ENCODE data around the gene FBXW7. TPM values are rescaled to one million over a fixed set of nuclear protein-coding genes. Genes with fewer than 3 reads are reported as not detected.

The FBXW7 gene
- total RNA-seq, 1 donor from 2014 or later: 21.0 TPM

GRCh38 chr4:152422817-152423320, 113.0 kb downstream of the FBXW7 start:
- Mint-ChIP-seq H3K4me1 (ENCODE audit: unreplicated experiment) (peaks cover 10% of the 10 kb centered on the region), H3K4me3 (ENCODE audit: unreplicated experiment) (no peak overlapping the region), H3K27me3 (ENCODE audit: unreplicated experiment) (no peaks in the 10 kb centered on the region), H3K9me3 (ENCODE audit: unreplicated experiment) (no peaks in the 10 kb centered on the region), H3K36me3 (ENCODE audit: unreplicated experiment) (peaks cover 2% of the 10 kb centered on the region), H3K27ac (ENCODE audit: unreplicated experiment) (no peak overlapping the region)
- DNase-seq (ENCODE audit: extremely low spot score, unreplicated experiment): no peak
- TF ChIP-seq CTCF (IDR thresholded peaks at IDR 0.05): no peak

GRCh38 chr4:152421576-152421975, 114.3 kb downstream of the FBXW7 start:
- DNase-seq (ENCODE audit: extremely low spot score, unreplicated experiment): no peak
- Mint-ChIP-seq H3K27me3 (ENCODE audit: unreplicated experiment) (no peaks in the 10 kb centered on the region), H3K4me3 (ENCODE audit: unreplicated experiment) (no peak overlapping the region), H3K36me3 (ENCODE audit: unreplicated experiment) (peaks cover 2% of the 10 kb centered on the region), H3K9me3 (ENCODE audit: unreplicated experiment) (no peaks in the 10 kb centered on the region), H3K27ac (ENCODE audit: unreplicated experiment) (no peak overlapping the region), H3K4me1 (ENCODE audit: unreplicated experiment) (peaks cover 13% of the 10 kb centered on the region)
- no peak for TF ChIP-seq CTCF (IDR thresholded peaks at IDR 0.05)

- Mint-ChIP-seq H3K36me3 (ENCODE audit: unreplicated experiment) (peaks cover 2% of the 10 kb centered on the region), H3K4me3 (ENCODE audit: unreplicated experiment) (no peak overlapping the region), H3K27me3 (ENCODE audit: unreplicated experiment) (no peaks in the 10 kb centered on the region), H3K4me1 (ENCODE audit: unreplicated experiment) (peaks cover 18% of the 10 kb centered on the region), H3K27ac (ENCODE audit: unreplicated experiment) (no peak overlapping the region), H3K9me3 (ENCODE audit: unreplicated experiment) (no peaks in the 10 kb centered on the region)
- no peak for DNase-seq (ENCODE audit: extremely low spot score, unreplicated experiment)
- TF ChIP-seq CTCF (IDR thresholded peaks at IDR 0.05): no peak
Measured at GRCh38 chr4:152419809-152420208, 116.1 kb downstream of the FBXW7 start.

- Mint-ChIP-seq H3K27ac (ENCODE audit: unreplicated experiment) (no peak overlapping the region), H3K9me3 (ENCODE audit: unreplicated experiment) (no peaks in the 10 kb centered on the region), H3K4me1 (ENCODE audit: unreplicated experiment) (peaks cover 13% of the 10 kb centered on the region), H3K4me3 (ENCODE audit: unreplicated experiment) (no peak overlapping the region), H3K27me3 (ENCODE audit: unreplicated experiment) (no peaks in the 10 kb centered on the region), H3K36me3 (ENCODE audit: unreplicated experiment) (no peaks in the 10 kb centered on the region)
- no peak for TF ChIP-seq CTCF (IDR thresholded peaks at IDR 0.05)
- no peak for DNase-seq (ENCODE audit: extremely low spot score, unreplicated experiment)
Measured at GRCh38 chr4:152417673-152418072, 118.2 kb downstream of the FBXW7 start.

- H3K27ac Mint-ChIP-seq (ENCODE audit: unreplicated experiment): no peak overlapping the region
- H3K9me3 Mint-ChIP-seq (ENCODE audit: unreplicated experiment): no peaks in the 10 kb centered on the region
- no peak overlapping the region for H3K4me3 Mint-ChIP-seq (ENCODE audit: unreplicated experiment)
Measured at GRCh38 chr4:152415980-152416379, 119.9 kb downstream of the FBXW7 start.

More at GRCh38 chr4:152415980-152416379, 119.9 kb downstream of the FBXW7 start:
- peaks cover 13% of the 10 kb centered on the region for H3K4me1 Mint-ChIP-seq (ENCODE audit: unreplicated experiment)
- peaks cover 6% of the 10 kb centered on the region for H3K36me3 Mint-ChIP-seq (ENCODE audit: unreplicated experiment)
- no peak for DNase-seq (ENCODE audit: extremely low spot score, unreplicated experiment)
- H3K27me3 Mint-ChIP-seq (ENCODE audit: unreplicated experiment): no peaks in the 10 kb centered on the region
- no peak for TF ChIP-seq CTCF (IDR thresholded peaks at IDR 0.05)

Data from osteocyte (in vitro differentiated cells).